ENCODE results near the gene FLYWCH2. TPM values are rescaled to one million over a fixed set of nuclear protein-coding genes. Genes with fewer than 3 reads are reported as not detected.
A peak's percentile ranks its signal among the peaks of the same experiment; 100 is the strongest.

FLYWCH2 gene
- total and polyA plus RNA-seq, 2 of the 8 experiments (the other 6 are each of a cell fraction or from before 2014, with no cell fraction given): 16.4 to 30.7 TPM

GRCh38 chr16:2902337-2903130 lies 19.5 kb downstream of the FLYWCH2 start:
- no peak overlapping the region for H2BK15ac ChIP-seq (ENCODE audit: low read length)
- no peak overlapping the region for H3K27ac ChIP-seq (ENCODE audit: low read depth, low read length)
- H3K18ac ChIP-seq (ENCODE audit: extremely low read depth, low read length): no peak overlapping the region
- no peaks in the 10 kb centered on the region; a peak in 1 of 8 replicates for H3K36me3 ChIP-seq (ENCODE audit: control insufficient read depth in 2 of 4, insufficient read depth in 4 of 4, low read length in 3 of 4)
- no peaks in the 10 kb centered on the region for H4K20me1 ChIP-seq (replicated peaks in 1 of 2; ENCODE audit: control insufficient read depth in 1 of 2, insufficient read depth in 2 of 2, low read length in 2 of 2)
- no peak overlapping the region for H2BK20ac ChIP-seq (ENCODE audit: low read length)
- TF ChIP-seq JUND (IDR thresholded peaks at IDR 0.05; ENCODE audit: low read length) (no peak), SRF (IDR thresholded peaks at IDR 0.05; ENCODE audit: low read depth, low read length) (no peak)
- TF ChIP-seq, protein P1, sequence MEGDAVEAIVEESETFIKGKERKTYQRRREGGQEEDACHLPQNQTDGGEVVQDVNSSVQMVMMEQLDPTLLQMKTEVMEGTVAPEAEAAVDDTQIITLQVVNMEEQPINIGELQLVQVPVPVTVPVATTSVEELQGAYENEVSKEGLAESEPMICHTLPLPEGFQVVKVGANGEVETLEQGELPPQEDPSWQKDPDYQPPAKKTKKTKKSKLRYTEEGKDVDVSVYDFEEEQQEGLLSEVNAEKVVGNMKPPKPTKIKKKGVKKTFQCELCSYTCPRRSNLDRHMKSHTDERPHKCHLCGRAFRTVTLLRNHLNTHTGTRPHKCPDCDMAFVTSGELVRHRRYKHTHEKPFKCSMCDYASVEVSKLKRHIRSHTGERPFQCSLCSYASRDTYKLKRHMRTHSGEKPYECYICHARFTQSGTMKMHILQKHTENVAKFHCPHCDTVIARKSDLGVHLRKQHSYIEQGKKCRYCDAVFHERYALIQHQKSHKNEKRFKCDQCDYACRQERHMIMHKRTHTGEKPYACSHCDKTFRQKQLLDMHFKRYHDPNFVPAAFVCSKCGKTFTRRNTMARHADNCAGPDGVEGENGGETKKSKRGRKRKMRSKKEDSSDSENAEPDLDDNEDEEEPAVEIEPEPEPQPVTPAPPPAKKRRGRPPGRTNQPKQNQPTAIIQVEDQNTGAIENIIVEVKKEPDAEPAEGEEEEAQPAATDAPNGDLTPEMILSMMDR (IDR thresholded peaks at IDR 0.05; ENCODE audit: control extremely low read depth in 1 of 3, insufficient read depth in 1 of 3, low read depth in 1 of 3, low read length in 3 of 3): 0 out of 4 replicates have a peak, but pooled peaks of 1 of the 3 experiments have one; percentile 0
- 90% methylated on average over 9 of the region's 9 CpGs; no CpG with 5 or more reads in 1 of the 2 experiments for WGBS, 2 experiments (ENCODE audit: extremely low coverage in 1 of 2, insufficient coverage in 1 of 2, insufficient read length in 1 of 2, insufficient replicate concordance in 2 of 2, low coverage in 1 of 2, low lambda C conversion rate in 2 of 2, missing lambda C conversion rate in 1 of 2)
- H2AK5ac ChIP-seq (ENCODE audit: low read depth, low read length): no peak overlapping the region
- no peak for FAIRE-seq
- no peak overlapping the region for H4K5ac ChIP-seq (ENCODE audit: insufficient read length, low read depth, low read length)
- peaks cover 0 to 2% (median 0%) of the 10 kb centered on the region in 4 experiments; a peak in 2 of 7 replicates for H3K4me1 ChIP-seq (replicated peaks in 1 of 4; ENCODE audit: control insufficient read depth in 3 of 4, insufficient read depth in 4 of 4, low read length in 3 of 4)
- H3K23ac ChIP-seq (ENCODE audit: insufficient read length): no peak overlapping the region
- no peak overlapping the region for H3K14ac ChIP-seq (ENCODE audit: insufficient read length)
- H4K91ac ChIP-seq (replicated peaks; ENCODE audit: insufficient read length, low read length): no peak overlapping the region
- H3K9ac ChIP-seq (replicated peaks in 1 of 4; ENCODE audit: extremely low read depth in 1 of 4, low read depth in 3 of 4, low read length in 3 of 4): no peak overlapping the region
- H4K8ac ChIP-seq (ENCODE audit: extremely low read depth, insufficient read depth, low read length): no peak overlapping the region
- peaks cover 4% of the 10 kb centered on the region; the same call in 1 of the 2 replicates for H3K23me2 ChIP-seq (ENCODE audit: low read depth, low read length)
- POLR2A ChIA-PET (ENCODE audit: partially characterized antibody): interaction anchor here (1.2 to 1.7 kb wide), 2 partner anchors 12 to 19 kb away, joined by 3 to 6 read pairs; partner anchors contain the start of gene FLYWCH2
- no peaks in the 10 kb centered on the region for H3K9me3 ChIP-seq (ENCODE audit: insufficient read depth in 2 of 2, low read depth in 1 of 2, low read length in 1 of 2)
- no peak overlapping the region for H2BK5ac ChIP-seq (ENCODE audit: low read depth, low read length)
- H3K56ac ChIP-seq (replicated peaks; ENCODE audit: insufficient read length, low read depth, low read length): no peak overlapping the region
- no peaks in the 10 kb centered on the region for H3K27me3 ChIP-seq (replicated peaks in 1 of 4; ENCODE audit: control insufficient read depth in 3 of 4, extremely low read depth in 1 of 4, insufficient read depth in 3 of 4, low read length in 3 of 4)
- no peak overlapping the region for H2BK12ac ChIP-seq (ENCODE audit: low read depth, low read length)
- no peaks in the 10 kb centered on the region for H3K79me2 ChIP-seq (ENCODE audit: control insufficient read depth in 1 of 2, insufficient read depth in 2 of 2, low read length in 2 of 2)
- no peak overlapping the region for H3K4me2 ChIP-seq (ENCODE audit: insufficient read depth in 1 of 2, low read depth in 2 of 2, low read length in 2 of 2)
- no peak overlapping the region for H3K4me3 ChIP-seq (ENCODE audit: extremely low read depth in 1 of 4, insufficient read depth in 2 of 4, low read depth in 3 of 4, low read length in 4 of 4)
- no peak overlapping the region for H3K4ac ChIP-seq (replicated peaks; ENCODE audit: insufficient read length, low read depth, low read length)
- CTCF ChIA-PET (ENCODE audit: partially characterized antibody): interaction anchor here (0.7 to 2.8 kb wide), 9 partner anchors 14 to 100 kb away, joined by 3 to 13 read pairs (median 4); no protein-coding TSS in a partner anchor
- H2BK120ac ChIP-seq (replicated peaks; ENCODE audit: low read depth, low read length): no peak overlapping the region
- H2AFZ ChIP-seq (ENCODE audit: low read length): no peak overlapping the region
- H3K79me1 ChIP-seq (ENCODE audit: low read depth, low read length): no peaks in the 10 kb centered on the region
- DNase-seq (ENCODE audit: low read depth in 1 of 2, low spot score in 2 of 2): no peak
